PFSK-1 (cell line): Measurements from ENCODE around the gene MAGT1.

Experiments
- FOXP2 ChIP-seq: optimal IDR thresholded peaks from 2 replicates; pipeline ENCODE3; 2011; ENCODE audit warnings: borderline replicate concordance, control low read depth, inconsistent platforms; ENCODE audit not compliant: insufficient read depth; ENCODE audit errors: extremely low read length, extremely low read depth
- POLR2AphosphoS5 ChIP-seq: IDR thresholded peaks from 2 replicates; pipeline ENCODE4 v1.6.1; 2012; ENCODE audit warnings: low read depth, mild to moderate bottlenecking, control low read depth, low read length, moderate library complexity
- SIN3A ChIP-seq: IDR thresholded peaks from 2 replicates; pipeline ENCODE4 v1.6.1; 2012; ENCODE audit warnings: mild to moderate bottlenecking, low read length, moderate library complexity, borderline replicate concordance; ENCODE audit not compliant: insufficient read depth
- TAF1 ChIP-seq: IDR thresholded peaks from 2 replicates; pipeline ENCODE4 v1.6.1; 2012; ENCODE audit warnings: low read length, control low read depth, borderline replicate concordance; ENCODE audit not compliant: insufficient read depth
- TF ChIP-seq, protein P1 (sequence below), 2 experiments: IDR thresholded peaks; 2 replicates each; pipeline versions ENCODE4 v1.6.1 to v1.8.0; 2011 to 2012; ENCODE audit warnings: low read depth in 2 of 2, low read length in 2 of 2, control low read depth in 1 of 2, inconsistent platforms in 1 of 2, mild to moderate bottlenecking in 1 of 2, moderate library complexity in 1 of 2; ENCODE audit not compliant: insufficient read depth in 1 of 2

MAGT1 gene

GRCh38 chrX:77820091-77820727, 75.0 kb downstream of the MAGT1 start:
- TF ChIP-seq SIN3A, result no peak
- TF ChIP-seq, protein P1, sequence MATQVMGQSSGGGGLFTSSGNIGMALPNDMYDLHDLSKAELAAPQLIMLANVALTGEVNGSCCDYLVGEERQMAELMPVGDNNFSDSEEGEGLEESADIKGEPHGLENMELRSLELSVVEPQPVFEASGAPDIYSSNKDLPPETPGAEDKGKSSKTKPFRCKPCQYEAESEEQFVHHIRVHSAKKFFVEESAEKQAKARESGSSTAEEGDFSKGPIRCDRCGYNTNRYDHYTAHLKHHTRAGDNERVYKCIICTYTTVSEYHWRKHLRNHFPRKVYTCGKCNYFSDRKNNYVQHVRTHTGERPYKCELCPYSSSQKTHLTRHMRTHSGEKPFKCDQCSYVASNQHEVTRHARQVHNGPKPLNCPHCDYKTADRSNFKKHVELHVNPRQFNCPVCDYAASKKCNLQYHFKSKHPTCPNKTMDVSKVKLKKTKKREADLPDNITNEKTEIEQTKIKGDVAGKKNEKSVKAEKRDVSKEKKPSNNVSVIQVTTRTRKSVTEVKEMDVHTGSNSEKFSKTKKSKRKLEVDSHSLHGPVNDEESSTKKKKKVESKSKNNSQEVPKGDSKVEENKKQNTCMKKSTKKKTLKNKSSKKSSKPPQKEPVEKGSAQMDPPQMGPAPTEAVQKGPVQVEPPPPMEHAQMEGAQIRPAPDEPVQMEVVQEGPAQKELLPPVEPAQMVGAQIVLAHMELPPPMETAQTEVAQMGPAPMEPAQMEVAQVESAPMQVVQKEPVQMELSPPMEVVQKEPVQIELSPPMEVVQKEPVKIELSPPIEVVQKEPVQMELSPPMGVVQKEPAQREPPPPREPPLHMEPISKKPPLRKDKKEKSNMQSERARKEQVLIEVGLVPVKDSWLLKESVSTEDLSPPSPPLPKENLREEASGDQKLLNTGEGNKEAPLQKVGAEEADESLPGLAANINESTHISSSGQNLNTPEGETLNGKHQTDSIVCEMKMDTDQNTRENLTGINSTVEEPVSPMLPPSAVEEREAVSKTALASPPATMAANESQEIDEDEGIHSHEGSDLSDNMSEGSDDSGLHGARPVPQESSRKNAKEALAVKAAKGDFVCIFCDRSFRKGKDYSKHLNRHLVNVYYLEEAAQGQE (IDR thresholded peaks at IDR 0.05; ENCODE audit: insufficient read depth in 1 of 2, low read depth in 2 of 2, low read length in 2 of 2), result no peak
- TF ChIP-seq FOXP2, result no peak
- no peak for TF ChIP-seq POLR2AphosphoS5
- TF ChIP-seq TAF1, result no peak

DNA sequence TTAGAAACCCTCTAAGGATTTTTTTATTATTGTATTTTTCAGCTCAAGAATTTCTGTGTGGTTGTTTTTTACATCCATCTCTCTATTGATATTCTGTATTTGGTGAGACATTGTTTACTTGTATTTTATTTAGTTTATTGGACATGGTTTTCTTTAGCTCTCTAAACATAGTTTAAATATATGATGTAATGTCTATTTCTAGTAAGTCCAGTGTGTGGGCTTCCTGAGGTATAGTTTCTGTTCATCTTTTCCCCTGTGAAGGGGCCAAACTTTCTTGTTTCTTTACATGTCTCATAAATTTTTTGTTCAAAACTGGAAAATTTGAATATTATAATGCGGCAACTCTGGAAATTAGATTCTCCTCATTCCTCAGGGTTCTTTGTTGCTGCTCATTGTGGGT, 81.0 kb downstream of the MAGT1 start:
- no peak for TF ChIP-seq TAF1
- no peak for TF ChIP-seq POLR2AphosphoS5
- no peak for TF ChIP-seq FOXP2
- TF ChIP-seq, protein P1 (IDR thresholded peaks at IDR 0.05; ENCODE audit: insufficient read depth in 1 of 2, low read depth in 2 of 2, low read length in 2 of 2), result no peak
- no peak for TF ChIP-seq SIN3A

- TF ChIP-seq FOXP2 (no peak), POLR2AphosphoS5 (no peak), SIN3A (no peak)
- TF ChIP-seq, protein P1 (IDR thresholded peaks at IDR 0.05; ENCODE audit: insufficient read depth in 1 of 2, low read depth in 2 of 2, low read length in 2 of 2), result no peak
These were observed 93.0 kb downstream of the MAGT1 start for GRCh38 chrX:77802201-77802600.

- TF ChIP-seq SIN3A (no peak), FOXP2 (no peak), POLR2AphosphoS5 (no peak), TAF1 (no peak)
- TF ChIP-seq, protein P1 (IDR thresholded peaks at IDR 0.05; ENCODE audit: insufficient read depth in 1 of 2, low read depth in 2 of 2, low read length in 2 of 2), result no peak
These were observed 100.1 kb downstream of the MAGT1 start for GRCh38 chrX:77795124-77795523.
